22Rv1 (cell line): ENCODE data around the gene CSRP2.

Experiments used
- H3K27ac ChIP-seq: fragments of 450-650 bp; 2 replicates; pipeline ENCODE4 v1.5.1; 2017
- CTCF ChIP-seq: fragments of 450-650 bp; IDR thresholded peaks from 2 replicates; pipeline ENCODE4 v1.5.1; 2017; ENCODE audit warnings: mild to moderate bottlenecking
- ZFX ChIP-seq: fragments of 450-650 bp; IDR thresholded peaks from 2 replicates; pipeline ENCODE4 v1.6.1; 2017; ENCODE audit warnings: antibody characterized with exemption, borderline replicate concordance

CSRP2 gene

GRCh38 chr12:76830436-76830835 lies 48.4 kb downstream of the CSRP2 start:
- no peak overlapping the region for H3K27ac ChIP-seq
- TF ChIP-seq CTCF (no peak), ZFX (no peak)

GRCh38 chr12:76820888-76821482 lies 57.8 kb downstream of the CSRP2 start:
- H3K27ac ChIP-seq: no peak overlapping the region
- TF ChIP-seq ZFX (no peak), CTCF (peak; percentile 89)

- H3K27ac ChIP-seq: no peak overlapping the region
These were observed 64.8 kb downstream of the CSRP2 start for GRCh38 chr12:76813972-76814371.

GRCh38 chr12:76813265-76813664 lies 65.6 kb downstream of the CSRP2 start:
- no peak for TF ChIP-seq CTCF
- no peak overlapping the region for H3K27ac ChIP-seq

More at GRCh38 chr12:76813972-76814371, 64.8 kb downstream of the CSRP2 start:
- TF ChIP-seq CTCF (no peak), ZFX (no peak)

- no peak overlapping the region for H3K27ac ChIP-seq
- no peak for TF ChIP-seq CTCF
- TF ChIP-seq ZFX: no peak
These were observed 66.8 kb downstream of the CSRP2 start for GRCh38 chr12:76811976-76812375.

- H3K27ac ChIP-seq: no peak overlapping the region
- TF ChIP-seq ZFX (no peak), CTCF (no peak)
These were observed 68.0 kb downstream of the CSRP2 start for GRCh38 chr12:76810671-76811419.
